GM21619 (cell line): ENCODE results near the gene METTL21A.

Experiments used
- ATAC-seq: cut with Tn5 transposase; IDR thresholded peaks from one replicate; pipeline ENCODE4 v1.9.1; 2021; ENCODE audit not compliant: unreplicated experiment

METTL21A gene

DNA sequence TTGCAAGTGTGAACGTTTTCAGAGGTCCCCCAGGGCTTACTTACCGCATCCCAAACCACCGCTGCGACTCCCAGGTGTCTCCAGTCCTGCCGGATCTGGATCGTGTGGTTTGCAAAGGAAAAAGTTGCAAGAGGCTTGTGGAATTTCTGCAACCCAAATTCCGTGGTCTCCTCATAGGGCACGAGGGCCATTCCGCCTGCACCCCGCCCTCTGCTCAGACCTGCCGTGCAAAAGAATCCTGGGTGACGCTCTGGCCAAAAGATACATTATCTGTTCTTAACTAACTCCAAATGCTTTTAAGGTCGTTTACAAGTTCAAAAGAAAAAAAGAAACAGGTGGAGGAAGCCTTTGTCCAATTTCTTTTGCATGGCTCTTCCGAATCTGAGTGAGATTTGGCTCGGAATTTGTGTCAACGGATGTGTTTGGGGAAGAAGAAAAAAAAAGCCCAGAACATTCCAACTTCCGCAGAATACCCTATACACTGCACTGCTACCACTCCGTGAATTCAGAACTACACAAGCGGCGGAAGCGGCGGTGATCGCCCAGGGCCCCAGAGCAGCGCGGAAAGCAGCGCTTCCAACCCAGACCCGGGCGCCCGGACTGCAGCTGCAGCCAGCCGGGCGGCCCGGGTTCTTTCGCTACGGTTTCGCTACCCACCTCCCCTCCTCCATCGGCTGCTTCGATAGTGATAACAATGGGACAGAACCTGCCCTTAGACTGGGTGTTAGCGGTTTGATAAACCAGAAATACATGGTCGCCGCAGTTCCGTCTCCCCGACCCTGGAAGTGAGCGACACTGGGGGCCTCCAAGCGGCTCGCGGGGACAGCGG lies 795 bp downstream of the METTL21A start:
- peak; percentile 38 for ATAC-seq

DNA sequence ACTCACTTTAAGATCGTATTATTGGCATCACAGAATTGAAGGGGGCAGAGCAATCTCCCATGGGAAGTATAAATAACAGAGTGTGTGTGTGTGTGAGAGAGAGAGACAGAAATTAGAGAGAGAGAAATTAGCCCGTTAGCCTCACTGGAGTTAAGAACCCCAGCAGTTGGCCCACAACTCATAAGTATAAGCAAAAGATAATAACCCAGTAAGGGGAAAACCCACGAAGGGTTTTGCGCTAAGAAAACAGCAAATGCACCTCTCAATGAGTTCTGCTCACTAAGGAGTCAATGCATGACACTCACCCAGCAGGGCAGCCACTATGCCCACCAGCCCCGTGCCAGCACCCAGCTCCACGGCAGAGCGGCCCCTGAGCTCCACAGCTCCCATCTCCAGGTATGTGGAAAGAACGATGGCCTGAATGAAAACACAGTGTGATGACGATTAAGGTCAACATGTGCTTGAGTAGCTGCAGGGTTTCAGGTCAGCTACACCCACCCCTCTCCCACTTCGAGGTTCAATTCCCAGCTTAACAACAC lies 3.6 kb downstream of the METTL21A start:
- no peak for ATAC-seq

- ATAC-seq = peak; percentile 40
Observed at GRCh38 chr2:207619764-207620203, 5.4 kb downstream of the METTL21A start.

DNA sequence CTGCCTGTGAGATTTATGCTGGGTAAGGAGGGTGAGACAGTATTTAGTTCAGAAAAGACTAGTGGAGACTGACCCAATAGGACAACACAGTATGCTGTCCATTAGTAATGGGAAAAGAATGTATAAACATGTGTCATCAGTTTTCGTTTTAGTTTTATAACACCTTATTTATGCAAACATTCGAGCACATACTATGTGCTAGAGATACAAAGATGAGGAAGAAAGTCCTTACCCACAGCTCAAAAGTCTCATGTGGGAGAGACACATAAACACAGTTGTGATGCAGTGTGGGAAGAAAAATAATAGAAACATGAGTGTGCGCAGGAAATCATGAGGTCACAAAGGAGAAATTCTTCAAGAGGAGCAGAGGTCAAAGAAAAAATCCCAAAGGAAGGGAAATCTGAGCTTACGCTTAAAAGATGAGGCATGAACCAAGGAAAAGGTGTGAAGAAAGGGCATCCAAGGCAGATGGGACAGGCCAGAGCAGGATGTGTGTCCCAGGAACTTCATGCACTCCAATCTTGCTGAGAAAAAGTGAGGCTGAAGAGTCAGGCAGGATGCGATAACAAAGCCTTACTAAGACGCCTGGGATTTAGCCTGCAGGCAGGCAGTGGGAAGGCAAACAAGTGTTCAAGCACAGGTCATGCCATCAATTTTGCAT lies 8.1 kb downstream of the METTL21A start:
- no peak for ATAC-seq

- no peak for ATAC-seq
Observed at GRCh38 chr2:207616185-207616584, 9.0 kb downstream of the METTL21A start.

DNA sequence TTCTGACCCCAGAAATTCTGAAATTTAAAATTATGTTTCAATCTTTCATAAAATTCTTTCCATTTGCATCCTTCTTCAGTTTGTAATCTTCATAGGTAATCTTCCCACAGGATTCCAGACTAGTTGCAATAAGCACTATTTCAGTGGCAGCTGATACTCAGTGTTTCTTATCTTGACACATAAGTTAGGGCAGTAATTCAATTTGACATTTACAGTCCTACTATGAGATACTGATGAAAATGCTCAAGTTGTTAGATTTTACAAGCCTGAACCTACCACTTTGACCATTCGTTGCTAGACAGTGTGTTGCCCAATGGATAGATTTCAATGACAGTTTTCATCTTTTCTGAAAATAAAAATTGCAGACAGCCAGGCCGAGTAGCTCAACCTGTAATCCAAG lies 10.4 kb downstream of the METTL21A start:
- ATAC-seq = no peak

GRCh38 chr2:207612714-207613113 lies 12.5 kb downstream of the METTL21A start:
- ATAC-seq = no peak

DNA sequence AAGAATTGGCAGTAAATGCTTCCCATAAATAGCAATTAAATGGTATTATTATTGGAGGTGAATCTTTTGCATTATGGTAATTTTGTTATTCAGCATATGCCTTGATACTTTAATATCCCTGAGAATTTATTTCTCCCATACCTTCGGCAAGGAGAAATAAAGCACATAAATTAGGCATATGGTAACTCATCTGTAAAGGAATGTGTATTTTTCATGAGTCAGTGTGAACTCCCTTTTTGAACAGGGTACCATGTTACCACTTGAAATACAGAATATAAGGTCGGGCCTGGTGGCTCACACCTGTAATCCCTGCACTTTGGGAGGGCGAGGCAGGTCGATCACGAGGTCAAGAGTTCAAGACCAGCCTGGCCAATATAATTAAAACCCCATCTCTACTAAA lies 18.4 kb downstream of the METTL21A start:
- no peak for ATAC-seq

DNA sequence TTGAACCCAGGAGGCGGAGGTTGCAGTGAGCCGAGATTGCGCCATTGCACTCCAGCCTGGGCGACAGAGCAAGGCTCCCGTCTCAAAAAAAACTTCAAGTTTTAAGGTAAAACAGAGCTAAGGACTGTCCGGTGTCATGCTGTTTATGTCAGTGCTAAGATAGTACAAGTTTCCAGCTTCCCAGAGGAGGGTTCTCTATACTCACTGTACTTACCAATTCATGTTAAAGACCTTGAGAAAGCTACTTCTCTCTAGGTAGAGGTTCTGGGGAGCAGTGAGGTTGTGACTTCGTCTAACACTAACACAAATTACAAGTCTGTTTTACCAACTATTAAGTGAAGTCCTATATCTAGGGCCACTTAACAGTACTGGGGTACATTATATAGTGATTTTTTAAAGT lies 18.8 kb downstream of the METTL21A start:
- ATAC-seq = no peak

DNA sequence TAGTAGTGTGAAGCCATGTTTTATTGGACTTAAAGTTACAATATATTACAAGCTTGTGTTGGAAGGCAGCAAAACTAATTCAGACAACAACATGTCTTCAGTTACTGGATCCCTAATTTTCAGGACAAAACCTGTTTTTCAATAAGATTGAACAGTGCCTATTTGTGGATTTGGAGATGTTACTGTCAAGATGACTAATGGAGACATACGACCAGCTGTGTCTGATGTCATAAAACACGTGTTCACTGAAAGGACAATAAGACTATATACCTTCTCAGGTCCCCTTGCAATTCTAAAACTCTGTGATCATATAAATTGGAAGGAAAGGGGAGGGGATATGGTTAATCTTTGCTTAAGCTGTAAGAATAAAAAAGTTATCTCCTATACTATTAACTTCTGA lies 21.7 kb downstream of the METTL21A start:
- ATAC-seq = no peak

DNA sequence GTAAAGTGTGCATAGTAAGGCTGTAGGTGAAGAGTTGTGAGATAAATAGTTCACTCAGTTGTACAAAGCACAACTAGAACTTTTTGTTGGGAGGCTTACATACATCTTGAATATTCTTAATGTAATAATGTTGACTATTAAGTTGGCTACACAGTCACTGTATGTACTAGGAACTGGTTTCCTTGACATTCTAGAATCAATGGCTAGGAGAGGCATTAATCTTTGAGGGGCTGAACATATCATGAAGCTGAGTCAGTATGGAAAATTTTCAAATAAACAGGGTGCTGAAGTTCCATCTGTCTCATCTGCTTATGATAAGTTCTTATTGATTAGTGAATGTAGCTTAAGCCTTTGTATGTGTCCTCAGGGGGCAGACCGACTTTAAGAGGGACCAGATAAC lies 23.4 kb downstream of the METTL21A start:
- ATAC-seq = no peak

DNA sequence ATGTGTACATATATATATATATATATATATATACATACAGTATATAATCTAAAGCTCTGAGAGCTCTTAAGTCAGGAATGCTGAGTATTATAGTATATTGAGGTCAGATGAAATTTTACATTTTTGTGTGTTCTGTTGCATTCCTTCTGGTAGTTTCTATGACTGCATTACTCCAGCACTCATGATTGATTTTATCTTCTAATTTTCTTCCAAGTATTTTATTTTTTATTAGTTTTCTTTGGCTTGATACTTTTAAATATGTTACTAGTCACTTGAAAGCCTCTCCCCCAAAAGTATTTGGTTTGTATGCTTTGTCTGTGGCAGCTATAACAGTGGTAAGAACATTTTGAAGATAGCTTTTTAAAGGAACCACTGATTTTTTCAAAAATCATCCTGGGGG lies 25.0 kb downstream of the METTL21A start:
- ATAC-seq = no peak

GRCh38 chr2:207599636-207600035 lies 25.6 kb downstream of the METTL21A start:
- ATAC-seq = no peak

GRCh38 chr2:207594731-207595130 lies 30.5 kb downstream of the METTL21A start:
- no peak for ATAC-seq

DNA sequence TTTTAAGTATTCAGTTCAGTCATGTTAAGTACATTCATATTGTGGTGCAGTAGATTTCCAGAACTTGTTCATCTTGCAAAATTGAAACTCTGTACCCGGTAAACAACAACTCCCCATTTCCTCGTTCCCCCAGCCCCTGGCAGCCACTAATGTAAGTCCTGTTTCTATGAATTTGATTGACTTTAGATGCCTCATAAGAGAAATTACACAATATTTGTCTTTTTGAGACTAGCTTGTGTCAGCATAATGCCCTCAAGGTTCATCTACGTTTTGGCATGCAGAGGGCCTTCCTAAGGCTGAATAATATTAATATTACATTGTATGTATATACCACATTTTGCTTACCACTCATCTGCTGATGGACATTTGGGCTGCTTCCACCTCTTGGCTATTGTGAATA lies 30.9 kb downstream of the METTL21A start:
- ATAC-seq = no peak

- no peak for ATAC-seq
Observed at GRCh38 chr2:207593277-207593676, 31.9 kb downstream of the METTL21A start.

DNA sequence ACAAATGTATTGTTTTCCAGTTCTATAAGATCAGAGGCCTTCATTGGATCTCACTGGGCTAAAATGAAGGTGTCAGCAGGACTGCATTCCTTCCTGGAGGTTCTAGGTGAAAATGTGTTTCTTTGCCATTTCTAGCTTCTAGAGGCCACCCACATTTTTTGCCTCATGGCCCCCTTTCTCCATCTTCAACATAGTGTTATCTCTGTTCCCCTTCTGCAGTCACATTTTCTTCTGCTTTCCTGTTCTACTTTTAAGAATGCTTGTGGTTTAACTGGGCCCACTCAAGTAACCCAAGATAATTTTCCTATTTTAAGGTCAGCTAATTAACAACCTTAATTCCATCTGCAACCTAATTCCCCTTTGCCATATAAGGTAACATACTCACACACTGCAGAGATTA lies 36.1 kb downstream of the METTL21A start:
- ATAC-seq = no peak

DNA sequence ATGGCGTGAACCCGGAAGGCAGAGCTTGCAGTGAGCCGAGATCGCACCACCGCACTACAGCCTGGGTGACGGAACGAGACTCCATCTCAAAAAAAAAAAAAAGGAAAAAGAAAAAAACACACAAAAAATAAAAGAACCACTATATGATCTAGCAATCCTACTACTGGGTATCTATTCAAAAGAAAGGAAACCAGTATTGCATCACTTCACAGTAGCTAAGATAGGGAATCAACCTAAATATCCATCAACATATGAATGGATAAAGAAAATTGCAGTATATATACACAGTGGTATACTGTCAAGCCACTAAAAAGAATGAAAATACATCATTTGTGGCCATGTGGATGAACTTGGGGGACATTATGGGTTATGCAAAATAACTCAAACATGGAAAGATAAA lies 37.9 kb downstream of the METTL21A start:
- no peak for ATAC-seq

- no peak for ATAC-seq
Observed at GRCh38 chr2:207584952-207585351, 40.2 kb downstream of the METTL21A start.

DNA sequence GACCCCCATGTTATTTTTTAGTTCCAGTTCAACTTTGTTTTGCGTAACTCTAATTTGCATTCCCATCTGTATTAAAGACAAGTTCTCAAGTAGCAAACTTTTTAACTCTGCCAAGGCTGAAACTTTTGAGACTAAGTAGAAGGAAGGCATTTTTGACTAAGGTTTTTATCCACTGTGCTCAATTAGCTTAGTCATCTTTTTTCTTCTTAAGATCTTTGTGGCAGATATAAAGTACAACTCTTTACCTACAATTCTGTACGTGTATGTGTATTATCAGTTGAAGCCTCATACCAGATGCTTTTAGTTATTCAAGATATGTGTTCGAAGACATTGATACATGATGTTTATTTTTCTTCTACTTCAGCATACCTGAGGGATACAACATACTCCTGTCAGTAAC lies 53.8 kb downstream of the METTL21A start:
- no peak for ATAC-seq

DNA sequence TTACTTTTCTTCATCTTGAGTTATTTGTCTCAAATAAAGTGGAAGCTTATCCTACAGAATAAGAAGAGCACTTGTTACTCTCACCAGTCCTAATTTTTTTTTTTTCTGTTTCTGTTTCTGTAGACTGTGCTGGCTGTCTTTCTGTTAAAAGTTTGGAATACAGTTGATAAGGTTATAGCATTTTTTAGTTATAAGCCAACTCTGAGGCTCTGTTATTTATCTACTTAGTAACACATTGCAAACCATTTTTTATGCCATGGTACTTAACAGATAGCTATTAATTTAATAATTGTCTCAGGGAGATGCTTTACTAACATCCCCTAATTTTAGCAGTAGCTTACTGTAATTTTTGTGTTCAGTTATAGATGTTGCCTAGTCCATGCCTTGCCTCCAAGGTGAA lies 57.5 kb downstream of the METTL21A start:
- ATAC-seq = no peak
